Measurements from ENCODE around the gene MESP2.

GRCh38 chr15:89740137-89740536, 36.0 kb upstream of the MESP2 start:
- TF ChIP-seq CTCF (IDR thresholded peaks at IDR 0.05; ENCODE audit: poor library complexity) (peak; percentile 83), EZH2 (IDR thresholded peaks at IDR 0.05; ENCODE audit: borderline replicate concordance) (no peak)

Data from hepatocyte (in vitro differentiated cells).